Endothelial cell of umbilical vein (primary cell): Measurements from ENCODE around the gene BCL2. TPM values are rescaled to one million over a fixed set of nuclear protein-coding genes. Genes with fewer than 3 reads are reported as not detected.

Experiments
- BruUV-seq: library from RNA; stranded (reverse); fragments of 400-500 nt; replicated peaks from 2 replicates; lab custom pipeline; 2021; lab: Mats Ljungman, UMichigan
- CTCF ChIA-PET: fragments of 300-600, 350-600 bp; sonication (Branson Sonifier 250); formaldehyde crosslinking; loops from one replicate; lab custom pipeline; 2021; ENCODE audit warnings: antibody characterized with exemption, inconsistent platforms; lab: Charles Lee
- POLR2A ChIA-PET: fragments of 300-600, 350-600 bp; sonication (Branson Sonifier 250); formaldehyde crosslinking; loops from one replicate; lab custom pipeline; 2021; ENCODE audit warnings: antibody characterized with exemption, inconsistent platforms; lab: Charles Lee
- DNase-seq: peaks from one replicate; pipeline ENCODE4 v3.0.0-alpha.2; 2011; ENCODE audit warnings: low read depth, low spot score
- FAIRE-seq: peaks from 2 replicates; lab custom pipeline; 2011; peaks lifted over from hg19 to GRCh38; lab: Jason Lieb, UNC
- H2AFZ ChIP-seq: 2 replicates; pipeline ENCODE4 v1.6.0; 2012; ENCODE audit warnings: low read depth, low read length, control low read depth, inconsistent platforms
- H3K27ac ChIP-seq: 2 replicates; pipeline ENCODE4 v1.5.1; 2011; ENCODE audit warnings: low read depth, mild to moderate bottlenecking, control low read depth, low read length, moderate library complexity; ENCODE audit not compliant: insufficient read depth
- H3K27me3 ChIP-seq, 2 experiments: 2 replicates each; pipeline versions ENCODE4 v1.6.0 to v1.6.1; 2011; ENCODE audit warnings: low read length in 2 of 2, mixed read lengths in 1 of 2; ENCODE audit not compliant: control insufficient read depth in 2 of 2, insufficient read depth in 2 of 2
- H3K36me3 ChIP-seq, 2 experiments: 2 replicates in 1 of 2; 3 replicates in 1 of 2; pipeline ENCODE4 v1.5.1; 2011; ENCODE audit warnings: low read length in 2 of 2, mild to moderate bottlenecking in 1 of 2, moderate library complexity in 1 of 2; ENCODE audit not compliant: control insufficient read depth in 2 of 2, insufficient read depth in 2 of 2; ENCODE audit errors: extremely low read depth in 1 of 2
- H3K4me1 ChIP-seq: 3 replicates; pipeline ENCODE4 v1.5.1; 2011; ENCODE audit warnings: mild to moderate bottlenecking, low read length; ENCODE audit not compliant: control insufficient read depth, insufficient read depth; ENCODE audit errors: extremely low read depth
- H3K4me2 ChIP-seq: 2 replicates; pipeline ENCODE4 v1.6.1; 2011; ENCODE audit warnings: low read length, control low read depth, mixed read lengths; ENCODE audit not compliant: insufficient read depth
- H3K4me3 ChIP-seq, 3 experiments: fragments of 200-600 bp in 1 of 3; sonication (generic), shearing (Covaris generic) in 1 of 3; replicated peaks in 1 of 3; 2 replicates each; pipeline ENCODE4 v1.5.1; 2011 to 2016; ENCODE audit warnings: control low read depth in 3 of 3, low read length in 3 of 3, mild to moderate bottlenecking in 2 of 3, inconsistent platforms in 1 of 3, low read depth in 1 of 3, moderate library complexity in 1 of 3; ENCODE audit not compliant: insufficient read depth in 1 of 3
- H3K79me2 ChIP-seq: 2 replicates; pipeline ENCODE4 v1.6.0; 2012; ENCODE audit warnings: low read length, inconsistent platforms; ENCODE audit not compliant: control insufficient read depth, insufficient read depth
- H3K9ac ChIP-seq: replicated peaks from 2 replicates; pipeline ENCODE3; 2011; ENCODE audit warnings: low read length, control low read depth; ENCODE audit not compliant: insufficient read depth; ENCODE audit errors: extremely low read depth
- H3K9me1 ChIP-seq: replicated peaks from 3 replicates; pipeline ENCODE4 v1.6.0; 2011; ENCODE audit warnings: mild to moderate bottlenecking, low read length; ENCODE audit not compliant: control insufficient read depth, insufficient read depth; ENCODE audit errors: extremely low read depth
- H3K9me3 ChIP-seq: replicated peaks from 2 replicates; pipeline ENCODE4 v1.5.1; 2012; ENCODE audit warnings: low read length, inconsistent platforms; ENCODE audit not compliant: control insufficient read depth, insufficient read depth
- H4K20me1 ChIP-seq: replicated peaks from 2 replicates; pipeline ENCODE3; 2011; ENCODE audit warnings: mild to moderate bottlenecking, low read length; ENCODE audit not compliant: control insufficient read depth, insufficient read depth; ENCODE audit errors: extremely low read depth
- EZH2 ChIP-seq: IDR thresholded peaks from 2 replicates; pipeline ENCODE4 v1.6.1; 2012; ENCODE audit warnings: borderline replicate concordance, low read depth, mild to moderate bottlenecking, moderate library complexity, low read length, inconsistent platforms; ENCODE audit not compliant: severe bottlenecking
- FOS ChIP-seq: IDR thresholded peaks from 2 replicates; pipeline ENCODE4 v1.6.1; 2011; ENCODE audit warnings: mild to moderate bottlenecking, low read length, moderate library complexity, borderline replicate concordance; ENCODE audit not compliant: insufficient read depth
- GATA2 ChIP-seq: IDR thresholded peaks from 2 replicates; pipeline ENCODE4 v1.7.0; 2011; ENCODE audit warnings: low read depth, mild to moderate bottlenecking, moderate library complexity, mixed read lengths, low read length; ENCODE audit not compliant: insufficient read length, insufficient read depth
- JUN ChIP-seq: IDR thresholded peaks from 2 replicates; pipeline ENCODE4 v1.6.1; 2011; ENCODE audit warnings: borderline replicate concordance, low read depth; ENCODE audit not compliant: insufficient read length, insufficient read depth
- MYC ChIP-seq: IDR thresholded peaks from one replicate; pipeline ENCODE4 v1.6.1; 2011; ENCODE audit warnings: mild to moderate bottlenecking, low read depth, low read length
- POLR2A ChIP-seq: IDR thresholded peaks from 2 replicates; pipeline ENCODE4 v1.6.1; 2012; ENCODE audit warnings: low read depth, mild to moderate bottlenecking, control low read depth, low read length
- POLR2AphosphoS5 ChIP-seq: IDR thresholded peaks from 2 replicates; pipeline ENCODE4 v1.6.1; 2012; ENCODE audit warnings: low read depth, mild to moderate bottlenecking, control low read depth, low read length, moderate library complexity; ENCODE audit not compliant: insufficient read depth
- dilution Hi-C: fragments of 300-500 bp; cut with MboI; formaldehyde crosslinking; loops from one replicate; pipeline ENCODE4 v1.15.0; 2019; ENCODE audit warnings: low sequenced_read_pairs; ENCODE audit not compliant: extremely low pct_ligation_motif_present
- intact Hi-C: fragments of 100-400 bp; cut with micrococcal nuclease; formaldehyde crosslinking; loops from one replicate; pipeline ENCODE4 v1.10.0; 2022
- polyA plus RNA-seq, 4 experiments: library from polyadenylated mRNA; depleted of rRNA in 3 of 4; stranded (reverse) in 3 of 4; unstranded in 1 of 4; fragments of >200 nt; gene quantifications; 2 replicates each; pipeline versions ENCODE4 v1.2.1 to v1.2.3, GENCODE V29; 2011 to 2012; ENCODE audit warnings: missing spikeins in 1 of 4
- total RNA-seq: library from RNA; stranded (reverse); gene quantifications from 2 replicates; pipeline ENCODE4 v1.2.3, GENCODE V29; 2021
- TF ChIP-seq, protein P1 (sequence below), 2 donors: IDR thresholded peaks; 1 replicate in 1 of 2; 2 replicates in 1 of 2; pipeline ENCODE4 v1.5.1; 2011; ENCODE audit warnings: low read length in 2 of 2, mild to moderate bottlenecking in 2 of 2, moderate library complexity in 2 of 2, control low read depth in 1 of 2, inconsistent platforms in 1 of 2, low read depth in 1 of 2; ENCODE audit not compliant: insufficient read depth in 1 of 2; ENCODE audit errors: extremely low read depth in 1 of 2
- TF ChIP-seq, protein P2 (sequence below): IDR thresholded peaks from 2 replicates; pipeline ENCODE4 v1.6.1; 2011; ENCODE audit not compliant: insufficient read depth, insufficient read length

BCL2 gene
- total and polyA plus RNA-seq, 2 donors (not counting 3 experiments of a cell fraction or from before 2014, with no cell fraction given): 0.35 to 5.0 TPM

DNA sequence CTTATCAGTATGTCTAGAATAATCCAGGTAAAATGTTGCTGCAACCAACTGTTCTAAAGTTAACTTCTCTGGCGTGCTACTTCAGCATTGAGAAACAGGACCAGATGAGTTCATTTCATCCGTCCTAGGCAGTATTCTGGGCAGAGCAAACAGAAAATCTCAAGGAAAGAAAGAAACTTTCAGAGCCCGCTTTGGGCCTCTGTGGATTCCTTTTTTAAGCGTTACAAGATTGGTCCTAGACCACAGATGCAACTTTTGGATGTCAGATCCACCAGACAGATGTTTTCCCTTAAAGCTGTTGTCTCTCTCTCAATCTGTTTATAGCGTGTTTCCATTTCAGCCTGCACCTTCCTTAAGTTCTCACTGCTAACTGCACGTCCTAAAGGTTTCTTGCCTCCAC lies 75.0 kb downstream of the BCL2 start:
- ChIA-PET POLR2A (no interaction called here), CTCF (no interaction called here)
- no peaks in the 10 kb centered on the region for H3K36me3 ChIP-seq
- no peaks in the 10 kb centered on the region for H3K27me3 ChIP-seq
- TF ChIP-seq, protein P1, sequence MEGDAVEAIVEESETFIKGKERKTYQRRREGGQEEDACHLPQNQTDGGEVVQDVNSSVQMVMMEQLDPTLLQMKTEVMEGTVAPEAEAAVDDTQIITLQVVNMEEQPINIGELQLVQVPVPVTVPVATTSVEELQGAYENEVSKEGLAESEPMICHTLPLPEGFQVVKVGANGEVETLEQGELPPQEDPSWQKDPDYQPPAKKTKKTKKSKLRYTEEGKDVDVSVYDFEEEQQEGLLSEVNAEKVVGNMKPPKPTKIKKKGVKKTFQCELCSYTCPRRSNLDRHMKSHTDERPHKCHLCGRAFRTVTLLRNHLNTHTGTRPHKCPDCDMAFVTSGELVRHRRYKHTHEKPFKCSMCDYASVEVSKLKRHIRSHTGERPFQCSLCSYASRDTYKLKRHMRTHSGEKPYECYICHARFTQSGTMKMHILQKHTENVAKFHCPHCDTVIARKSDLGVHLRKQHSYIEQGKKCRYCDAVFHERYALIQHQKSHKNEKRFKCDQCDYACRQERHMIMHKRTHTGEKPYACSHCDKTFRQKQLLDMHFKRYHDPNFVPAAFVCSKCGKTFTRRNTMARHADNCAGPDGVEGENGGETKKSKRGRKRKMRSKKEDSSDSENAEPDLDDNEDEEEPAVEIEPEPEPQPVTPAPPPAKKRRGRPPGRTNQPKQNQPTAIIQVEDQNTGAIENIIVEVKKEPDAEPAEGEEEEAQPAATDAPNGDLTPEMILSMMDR (IDR thresholded peaks at IDR 0.05; ENCODE audit: extremely low read depth in 1 of 2, insufficient read depth in 1 of 2, low read depth in 1 of 2, low read length in 2 of 2): no peak
- TF ChIP-seq GATA2 (no peak), POLR2AphosphoS5 (no peak), FOS (no peak), EZH2 (no peak), MYC (no peak), POLR2A (no peak), JUN (no peak)
- TF ChIP-seq, protein P2, sequence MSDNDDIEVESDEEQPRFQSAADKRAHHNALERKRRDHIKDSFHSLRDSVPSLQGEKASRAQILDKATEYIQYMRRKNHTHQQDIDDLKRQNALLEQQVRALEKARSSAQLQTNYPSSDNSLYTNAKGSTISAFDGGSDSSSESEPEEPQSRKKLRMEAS: no peak
- DNase-seq (no peak), FAIRE-seq (no peak)
- H2AFZ ChIP-seq: no peak overlapping the region
- intact Hi-C loops (no loop called here), dilution Hi-C loops (no loop called here)
- no TSS peak for BruUV-seq
- H3K9me3 ChIP-seq: no peaks in the 10 kb centered on the region
- H3K4me3 ChIP-seq: no peak overlapping the region
- no peak overlapping the region for H3K4me2 ChIP-seq
- no peaks in the 10 kb centered on the region for H3K4me1 ChIP-seq
- H3K9ac ChIP-seq: no peak overlapping the region
- H3K27ac ChIP-seq: no peak overlapping the region
- no peaks in the 10 kb centered on the region for H3K9me1 ChIP-seq
- no peaks in the 10 kb centered on the region for H4K20me1 ChIP-seq
- no peaks in the 10 kb centered on the region for H3K79me2 ChIP-seq
